Right renal pelvis (tissue), 4 donors: ENCODE measurements around the gene PDXK. TPM values are rescaled to one million over a fixed set of nuclear protein-coding genes. Genes with fewer than 3 reads are reported as not detected.
A peak's percentile ranks its signal among the peaks of the same experiment; 100 is the strongest.
"Not testable (repeated sequence)": the region's sequence is repeated elsewhere in the genome, so short reads cannot be mapped to it uniquely, and the experiment has no call there.

Experiments used
- DNase-seq, 4 donors: peaks; one replicate each; pipeline ENCODE4 v3.0.0-alpha.2; 2013; ENCODE audit warnings: low read depth in 4 of 4, low spot score in 3 of 4, missing footprints in 1 of 4
- polyA plus RNA-seq, 4 donors: library from polyadenylated mRNA; unstranded; fragments of 120-200 nt; gene quantifications; one replicate each; pipeline ENCODE4 v1.2.1, GENCODE V29; 2013; ENCODE audit not compliant: insufficient read length in 4 of 4

PDXK gene
- polyA plus RNA-seq, 4 donors, result 69.5 to 77.9 (median 74.5) TPM

DNA sequence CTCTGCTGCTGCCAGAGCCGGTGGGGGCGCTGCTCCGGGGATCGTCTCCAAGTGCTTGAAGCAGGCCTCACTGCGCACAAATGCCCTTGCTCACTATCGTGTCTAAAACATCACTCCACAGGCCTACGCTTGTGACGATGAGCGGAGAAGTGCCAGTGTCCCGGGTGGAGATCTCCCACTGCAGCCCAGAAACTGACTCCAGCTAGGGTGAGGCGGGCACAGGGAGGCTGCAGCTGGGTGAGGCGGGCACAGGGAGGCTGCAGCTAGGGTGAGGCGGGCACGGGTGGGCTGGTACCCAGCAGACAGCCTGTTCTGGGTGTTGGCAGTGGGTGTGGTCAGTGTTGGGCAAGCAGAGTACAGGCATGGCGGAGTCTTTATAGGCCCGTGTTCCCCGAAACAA is 22.7 kb upstream of the PDXK start:
- DNase-seq, result no peak

DNA sequence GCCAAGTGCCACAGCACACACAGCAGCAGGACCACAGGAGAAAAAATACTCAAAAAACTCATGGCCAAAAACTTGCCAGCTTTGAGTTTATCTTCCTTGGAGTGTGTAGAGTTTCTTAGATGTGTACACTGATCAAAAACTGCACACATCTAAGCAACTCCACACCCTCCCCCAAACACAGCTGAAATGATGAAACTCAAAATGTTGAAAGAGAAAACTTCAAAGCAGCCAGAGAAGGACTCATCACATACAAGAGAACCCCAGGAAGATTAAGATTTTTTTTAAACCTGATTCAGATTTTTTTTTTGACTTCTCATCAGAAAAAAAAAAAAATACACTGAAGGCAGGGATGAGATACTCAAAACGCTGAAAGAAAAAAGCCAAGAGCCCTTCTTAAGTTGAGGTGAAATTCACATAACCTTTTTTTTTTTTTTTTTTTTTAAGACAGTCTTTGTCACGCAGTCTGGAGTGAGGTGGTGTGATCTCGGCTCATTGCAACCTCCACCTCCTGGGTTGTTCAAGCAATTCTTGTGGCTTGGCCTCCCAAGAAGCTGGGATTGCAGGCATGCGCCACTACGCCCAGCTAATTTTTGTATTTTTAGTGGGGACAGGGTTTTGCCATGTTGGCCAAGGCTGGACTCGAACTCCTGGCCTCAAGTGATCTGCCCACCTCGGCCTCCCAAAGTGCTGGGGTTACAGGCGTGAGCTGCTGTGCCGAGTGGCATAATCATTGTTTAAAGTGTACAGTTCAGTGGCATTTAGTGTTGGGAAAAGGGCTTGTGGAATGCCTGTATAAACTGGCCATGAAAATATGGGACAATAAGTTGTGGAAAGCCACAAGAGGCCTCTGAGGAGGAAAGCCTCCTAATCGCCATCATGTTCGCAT is 20.9 kb upstream of the PDXK start:
- DNase-seq, result no peak

DNA sequence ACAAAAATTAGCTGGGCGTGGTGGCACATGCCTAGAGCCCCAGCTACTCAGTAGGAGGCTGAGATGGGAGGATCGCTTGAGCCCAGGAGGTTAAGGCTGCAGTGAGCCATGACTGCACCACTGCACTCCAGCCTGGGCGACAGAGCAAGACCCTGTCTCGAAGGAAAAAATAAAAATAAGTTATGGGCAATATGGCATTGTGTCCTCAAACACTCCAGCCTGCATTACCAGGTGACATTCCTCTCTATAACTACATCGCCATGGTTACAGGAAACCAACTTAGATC is 19.5 kb upstream of the PDXK start:
- DNase-seq, result not testable (repeated sequence)

DNA sequence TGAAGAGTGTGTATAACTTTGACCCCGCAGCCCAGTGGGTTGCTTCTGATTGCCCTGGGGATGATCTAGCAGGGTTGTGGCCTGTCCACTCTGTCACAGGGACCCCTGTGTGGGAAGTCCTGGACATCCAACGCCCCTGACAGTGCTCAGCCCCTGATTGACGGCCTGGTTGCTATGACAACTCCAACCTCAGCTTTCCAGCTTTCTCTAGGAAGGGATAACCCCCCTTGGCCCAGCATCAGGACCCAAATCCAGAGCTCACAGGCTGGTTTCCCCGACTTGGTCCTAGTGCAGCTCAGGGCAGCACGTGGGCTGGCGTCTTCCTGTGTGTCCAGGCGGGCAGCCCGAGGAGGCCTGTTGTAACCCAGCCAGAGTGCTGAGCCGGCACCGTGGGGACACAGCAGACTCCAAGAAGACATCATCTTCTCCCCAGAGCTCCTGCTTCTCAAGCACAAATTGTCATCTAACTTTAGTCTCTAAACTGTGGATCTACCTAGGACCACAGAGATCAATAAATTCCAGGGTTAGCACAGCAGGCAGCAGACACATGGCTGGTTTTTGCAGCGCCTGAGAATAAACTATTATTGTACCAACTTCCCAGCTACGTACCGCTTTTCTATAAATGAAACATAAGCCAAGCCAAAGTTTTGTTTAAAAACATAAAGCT is 18.9 kb upstream of the PDXK start:
- no peak for DNase-seq

DNA sequence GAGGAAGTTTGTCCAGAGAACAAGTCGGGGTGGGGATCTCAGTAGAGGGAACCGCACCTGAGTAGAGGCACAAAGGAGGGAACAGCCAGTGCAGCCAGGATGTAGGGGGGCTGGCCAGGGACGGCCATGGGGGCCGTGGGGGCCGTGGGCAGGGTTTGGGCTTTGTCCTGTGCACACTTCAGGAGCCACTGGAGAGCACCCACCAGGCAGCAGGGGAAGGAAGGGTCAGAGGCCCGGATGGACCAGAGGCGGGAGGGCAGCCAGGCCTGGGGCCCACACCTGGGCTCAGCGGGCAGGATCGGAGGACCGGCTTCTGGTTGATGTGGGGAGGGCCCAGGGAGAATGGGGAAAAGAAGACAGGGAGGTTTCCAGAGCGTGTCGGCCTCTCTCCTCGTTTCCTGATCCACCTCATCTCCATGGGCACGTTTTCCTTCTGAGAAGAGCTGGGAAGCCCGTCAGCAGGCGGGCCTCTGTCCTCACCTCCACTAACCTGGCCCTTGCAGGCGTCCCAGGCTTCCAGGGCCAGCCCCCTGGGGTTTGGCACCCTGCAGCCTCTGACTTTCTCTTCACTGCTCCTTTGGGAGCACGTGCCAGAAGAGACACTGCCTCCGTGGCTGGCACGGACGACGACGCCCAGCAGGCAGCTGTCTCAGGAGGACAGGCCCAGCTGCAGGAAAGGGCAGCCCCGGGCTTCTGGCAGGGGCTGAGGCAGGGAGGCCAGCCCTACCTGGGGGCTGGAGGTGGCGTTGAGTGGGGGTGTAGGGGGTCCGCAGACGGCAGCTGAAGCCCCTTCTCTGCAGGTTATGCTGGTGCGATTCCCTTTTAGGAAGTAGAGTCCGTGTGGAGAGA is 16.8 kb upstream of the PDXK start:
- DNase-seq, result no peak

DNA sequence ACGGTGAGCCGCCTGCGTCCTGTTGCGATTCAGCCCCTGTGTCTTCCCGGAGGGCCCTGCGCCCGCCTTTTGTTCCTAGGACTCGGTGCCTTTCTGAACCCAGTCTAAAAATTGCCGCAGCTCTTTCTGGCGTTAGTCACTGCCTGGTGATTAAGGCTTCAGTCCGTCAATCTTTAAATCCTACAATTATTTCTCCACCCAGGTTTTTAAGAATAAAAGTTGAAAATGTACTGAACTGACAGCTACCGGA is 16.2 kb upstream of the PDXK start:
- no peak for DNase-seq

DNA sequence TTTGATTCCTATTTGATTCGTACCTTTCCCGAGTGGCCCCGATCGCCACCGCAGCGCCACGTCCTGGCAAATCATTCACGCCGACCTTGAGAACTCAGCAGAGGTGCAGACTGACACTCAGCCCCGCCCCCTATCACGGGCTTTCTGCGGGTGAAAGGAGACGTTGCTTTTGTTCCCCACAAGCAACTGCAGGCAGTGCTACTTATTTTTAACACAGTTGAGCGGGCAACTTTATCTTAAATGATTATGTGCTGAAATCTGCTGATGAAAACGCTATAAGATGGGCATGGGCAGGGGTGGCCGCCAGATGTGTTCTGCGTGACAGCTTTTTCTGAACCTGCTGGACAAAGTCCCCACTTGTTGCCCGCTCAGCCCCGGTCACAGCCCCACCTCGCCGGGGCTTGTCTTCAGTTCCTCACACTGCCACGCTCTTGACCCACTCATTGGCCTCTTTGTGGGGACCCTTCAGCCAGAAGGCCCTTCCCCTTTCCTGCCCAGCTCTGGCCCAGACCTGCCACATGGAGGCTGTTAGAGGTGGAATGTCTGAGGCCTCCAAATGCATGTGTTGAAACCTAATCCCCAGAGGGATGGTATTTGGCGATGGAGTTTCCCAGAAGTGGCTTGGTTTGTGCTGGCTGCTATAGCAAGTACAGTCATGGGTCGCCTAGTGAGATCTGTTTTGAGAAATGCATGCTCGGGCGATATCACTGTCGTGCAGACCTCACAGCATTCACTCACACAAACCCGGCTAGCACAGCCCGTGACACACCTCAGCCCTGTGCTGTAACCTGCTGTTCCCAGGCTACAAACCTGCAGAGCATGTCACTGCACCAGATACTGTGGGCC is 15.7 kb upstream of the PDXK start:
- peak in 1 of 4 donors; percentile 24 for DNase-seq

DNA sequence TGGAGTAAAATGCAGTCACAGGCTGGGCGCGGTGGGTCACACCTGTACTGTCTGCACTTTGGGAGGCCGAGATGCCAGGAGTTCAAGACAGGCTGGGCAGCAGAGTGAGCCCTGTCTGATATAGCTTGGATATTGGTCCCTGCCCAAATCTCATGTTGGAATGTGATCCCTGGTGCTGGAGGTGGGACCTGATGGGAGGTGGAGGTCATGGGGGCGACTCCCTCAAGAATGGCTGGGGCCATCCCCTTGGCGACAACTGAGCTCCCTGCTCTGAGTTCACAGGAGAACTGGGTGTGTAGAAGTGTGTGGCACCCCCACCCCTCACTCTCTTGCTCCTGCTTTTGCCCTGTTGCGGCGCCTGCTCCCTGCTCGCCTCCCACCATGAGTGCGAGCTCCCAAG is 11.5 kb upstream of the PDXK start:
- DNase-seq, result no peak

DNA sequence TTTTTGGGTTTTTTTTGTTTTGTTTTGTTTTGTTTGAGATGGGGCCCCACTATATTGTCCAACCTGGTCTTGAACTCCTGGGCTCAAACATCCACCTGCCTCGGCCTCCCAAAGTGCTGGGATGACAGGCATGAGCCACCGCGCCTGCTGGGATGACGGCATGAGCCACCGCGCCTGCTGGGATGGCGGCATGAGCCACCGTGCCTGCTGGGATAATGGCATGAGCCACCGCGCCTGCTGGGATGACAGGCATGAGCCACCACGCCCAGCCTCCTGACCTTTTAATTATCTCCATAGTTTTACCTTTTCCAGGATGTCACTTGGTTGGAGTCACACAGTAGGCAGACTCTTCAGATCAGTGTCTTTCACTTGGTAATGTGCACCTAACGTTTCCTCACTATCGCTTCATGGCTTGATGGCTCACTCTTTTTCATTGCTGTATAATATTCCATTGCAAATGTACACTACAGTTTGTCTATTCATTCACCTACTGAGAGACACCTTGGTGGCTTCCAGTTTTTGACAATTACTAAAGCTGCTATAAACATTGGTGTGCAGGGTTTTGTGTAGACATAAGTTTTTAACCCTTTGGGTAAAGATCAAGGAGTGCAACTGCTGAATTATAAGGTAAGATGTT is 10.1 kb upstream of the PDXK start:
- DNase-seq, result no peak

DNA sequence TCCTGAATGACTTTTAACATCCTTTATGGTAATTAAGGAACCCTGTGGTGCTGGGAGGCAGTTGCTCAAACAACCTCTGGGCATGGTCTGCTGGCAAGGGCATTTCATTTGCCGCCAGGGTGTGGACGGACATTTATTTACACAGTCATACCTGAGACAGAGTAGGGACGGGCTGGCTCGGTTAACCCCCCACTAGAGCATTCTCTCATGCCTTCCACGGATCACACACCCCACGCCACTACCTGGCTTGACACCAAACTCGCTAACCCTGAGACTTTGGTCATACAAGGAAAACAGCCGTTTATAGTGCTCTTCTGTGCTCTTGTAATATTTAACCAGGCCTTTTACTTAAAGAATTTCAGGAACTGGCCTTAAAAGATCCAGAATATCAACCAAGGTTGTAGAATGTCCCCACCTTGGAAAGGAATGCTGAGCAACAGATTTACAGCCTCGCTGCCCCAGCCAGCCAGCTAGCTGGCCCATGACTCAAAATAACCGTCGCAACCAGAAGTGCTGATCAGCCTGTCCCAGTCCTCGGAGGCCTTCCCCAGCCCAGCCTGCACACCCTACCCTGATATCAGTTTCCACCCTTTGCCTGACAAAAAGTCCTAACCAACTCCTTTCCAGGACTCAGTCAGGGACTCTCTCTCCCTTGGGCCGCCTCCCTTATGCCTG is 6.5 kb upstream of the PDXK start:
- peak in 1 of 4 donors; percentile 65 for DNase-seq

DNA sequence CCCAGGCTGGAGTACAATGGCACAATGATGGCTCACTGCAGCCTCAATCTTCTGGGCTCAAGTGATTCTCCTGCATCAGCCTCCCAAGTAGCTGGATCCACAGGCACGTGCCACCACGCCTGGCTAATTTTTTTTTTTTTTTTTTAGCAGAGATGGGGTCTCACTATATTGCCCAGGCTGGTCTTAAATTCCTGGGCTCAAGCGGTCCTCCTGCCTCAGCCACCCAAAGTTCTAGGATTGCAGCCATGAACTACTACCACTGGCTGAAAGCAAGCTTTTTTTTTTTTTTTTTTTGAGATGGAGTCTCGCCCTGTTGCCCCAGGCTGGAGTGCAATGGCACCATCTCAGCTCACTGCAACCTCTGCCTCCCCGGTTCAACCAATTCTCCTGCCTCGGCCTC is 5.8 kb upstream of the PDXK start:
- not testable (repeated sequence) for DNase-seq

DNA sequence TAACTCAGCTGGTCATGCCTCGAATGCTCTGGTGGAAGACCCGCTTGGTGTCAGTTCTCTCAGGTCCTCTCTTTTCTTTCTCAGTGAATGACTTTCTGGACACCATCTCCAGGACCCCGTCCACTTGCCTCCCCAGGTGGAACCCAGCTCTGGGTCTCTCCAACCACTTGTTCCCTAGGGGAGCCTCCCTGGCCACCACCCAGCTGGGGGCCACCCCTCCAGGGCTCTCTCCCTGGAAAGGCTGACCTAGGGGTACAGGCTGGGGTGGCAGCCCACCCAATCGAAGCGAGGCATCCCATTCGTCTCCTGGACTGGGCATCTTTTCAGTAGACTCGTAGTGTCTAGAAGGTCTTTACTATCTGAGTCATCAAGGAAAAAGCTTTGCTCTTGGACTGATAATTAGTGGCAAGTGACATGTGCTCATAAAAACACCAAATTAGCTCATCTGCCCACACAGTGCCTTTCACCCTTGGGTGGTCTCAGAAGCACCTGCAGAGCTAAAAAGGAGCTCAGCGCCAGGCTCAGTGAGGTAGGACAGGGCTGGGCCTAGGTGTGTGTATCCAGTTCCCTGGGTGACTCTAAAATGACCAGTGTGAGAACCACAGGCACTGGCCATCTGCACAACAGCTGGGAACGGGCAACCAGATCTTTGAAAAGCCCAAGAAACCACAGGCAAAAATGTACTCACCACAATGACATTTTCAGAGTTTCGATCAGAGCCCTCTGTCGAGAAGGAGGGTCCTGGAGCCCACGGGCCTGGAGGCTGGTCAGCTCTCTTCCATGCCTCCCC is 2.4 kb upstream of the PDXK start:
- DNase-seq, result no peak

DNA sequence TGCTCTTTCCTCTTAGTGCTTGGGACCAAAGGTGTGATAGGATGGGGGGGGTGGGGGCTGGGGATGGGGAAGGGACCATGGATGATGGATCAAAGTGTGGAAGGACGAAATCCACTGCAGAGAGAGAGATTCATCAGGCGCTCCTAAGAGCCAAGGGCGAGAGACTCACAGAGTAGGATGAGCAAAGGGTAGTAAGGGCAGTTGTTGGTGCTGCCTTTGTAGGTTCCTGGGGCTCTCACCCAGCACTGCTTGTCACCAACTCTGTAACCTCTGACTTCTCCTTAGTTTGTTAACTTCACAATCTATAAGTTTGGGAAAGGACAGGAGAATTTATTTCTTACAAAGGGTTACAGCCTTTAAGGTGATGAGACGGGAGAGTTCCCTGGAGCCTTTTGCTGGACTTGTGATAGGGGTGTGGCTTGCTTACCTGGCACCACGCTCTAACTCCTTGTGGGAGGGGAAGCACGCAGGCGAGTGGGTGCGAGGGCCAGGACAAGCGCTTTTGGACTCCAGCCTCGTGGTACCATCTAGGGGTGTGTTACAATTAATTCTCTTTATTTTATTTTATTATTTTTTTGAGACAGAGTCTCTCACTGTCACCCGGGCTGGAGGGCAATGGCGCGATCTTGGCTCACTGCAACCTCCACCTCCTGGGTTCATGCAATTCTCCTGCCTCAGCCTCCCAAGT is 1.6 kb upstream of the PDXK start:
- DNase-seq, result no peak

DNA sequence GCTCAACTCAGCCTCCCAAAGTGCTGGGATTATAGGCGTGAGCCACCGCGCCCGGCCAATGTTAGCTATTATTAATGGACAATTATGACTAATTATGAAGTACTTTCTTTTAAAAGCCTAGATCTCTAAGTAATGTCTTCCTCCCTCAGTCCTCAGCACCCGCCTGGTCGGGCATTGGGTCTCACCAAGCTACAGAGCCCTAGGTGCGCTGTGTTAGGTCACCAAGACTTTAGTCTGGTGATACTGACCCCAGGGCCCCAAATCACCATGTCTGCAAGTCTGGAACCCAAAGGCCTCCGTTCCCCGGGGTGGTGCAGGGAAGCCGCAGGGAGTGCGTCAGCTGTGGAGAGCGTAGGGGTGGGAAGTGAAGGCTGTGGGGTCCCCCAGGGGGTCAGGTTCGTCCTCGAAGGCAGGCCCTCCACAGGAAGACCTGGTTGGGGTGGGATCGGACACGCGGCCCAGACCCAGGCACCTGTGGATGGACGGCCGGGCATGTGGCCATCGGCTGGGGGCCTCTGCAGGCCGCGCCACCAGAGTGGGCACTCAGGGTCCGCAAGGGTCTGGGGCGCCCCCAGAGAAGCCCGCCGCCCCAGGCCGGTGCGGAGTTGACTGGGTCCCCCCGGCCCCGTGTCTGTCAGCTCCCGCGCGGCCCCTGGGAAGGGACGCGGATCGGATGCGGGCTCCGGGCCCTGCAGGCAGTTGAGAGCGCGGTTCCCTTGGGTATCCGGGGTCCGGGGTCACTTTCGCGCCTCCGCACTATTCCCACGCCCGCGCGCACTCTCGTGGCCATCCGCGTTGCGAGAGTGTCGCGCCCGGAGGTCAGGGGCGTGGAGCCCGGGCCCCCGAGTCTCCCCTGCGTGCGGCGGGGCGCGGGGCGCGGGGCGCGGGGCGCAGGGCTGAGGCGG is 710 bp upstream of the PDXK start:
- no peak for DNase-seq

DNA sequence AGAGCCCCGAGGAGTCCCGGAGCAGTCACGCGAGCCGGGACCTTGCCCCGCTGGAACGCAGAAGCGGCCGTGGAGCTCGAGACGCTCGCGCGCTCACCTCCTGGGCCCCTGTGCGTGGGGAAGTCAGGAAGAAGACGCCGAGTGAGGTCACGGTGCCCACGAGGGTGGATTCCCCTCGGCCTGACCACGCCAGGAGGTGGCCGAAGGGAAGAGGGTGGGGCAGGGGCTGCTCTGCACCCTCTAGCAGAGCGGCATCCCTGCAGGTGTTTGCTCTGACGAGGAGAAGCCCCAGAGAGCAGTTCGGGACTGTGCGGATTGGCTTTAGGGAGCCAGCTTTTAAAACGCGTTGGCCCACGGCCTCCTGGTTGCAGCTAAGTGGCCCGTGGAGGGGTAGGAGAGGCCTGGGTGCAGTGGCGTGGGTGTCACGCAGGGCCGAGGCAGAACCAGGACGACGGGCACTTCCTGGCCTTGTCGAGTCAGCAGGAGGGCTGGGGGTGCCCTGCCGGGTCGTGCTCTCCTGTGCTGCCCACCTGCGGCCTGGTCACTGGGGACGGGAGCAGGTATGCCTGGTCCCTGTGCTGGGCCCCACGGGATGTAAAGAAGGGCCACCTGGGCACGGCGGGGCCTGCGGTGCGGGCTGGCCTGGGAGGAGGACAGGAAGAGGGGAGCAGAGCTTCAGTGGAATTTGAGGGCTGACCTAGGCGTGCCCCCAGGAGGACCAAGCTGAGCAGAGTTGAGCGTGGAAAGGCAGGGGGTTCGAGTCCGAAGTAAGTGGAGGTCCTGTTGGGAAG is 1.0 kb downstream of the PDXK start:
- DNase-seq, result no peak

DNA sequence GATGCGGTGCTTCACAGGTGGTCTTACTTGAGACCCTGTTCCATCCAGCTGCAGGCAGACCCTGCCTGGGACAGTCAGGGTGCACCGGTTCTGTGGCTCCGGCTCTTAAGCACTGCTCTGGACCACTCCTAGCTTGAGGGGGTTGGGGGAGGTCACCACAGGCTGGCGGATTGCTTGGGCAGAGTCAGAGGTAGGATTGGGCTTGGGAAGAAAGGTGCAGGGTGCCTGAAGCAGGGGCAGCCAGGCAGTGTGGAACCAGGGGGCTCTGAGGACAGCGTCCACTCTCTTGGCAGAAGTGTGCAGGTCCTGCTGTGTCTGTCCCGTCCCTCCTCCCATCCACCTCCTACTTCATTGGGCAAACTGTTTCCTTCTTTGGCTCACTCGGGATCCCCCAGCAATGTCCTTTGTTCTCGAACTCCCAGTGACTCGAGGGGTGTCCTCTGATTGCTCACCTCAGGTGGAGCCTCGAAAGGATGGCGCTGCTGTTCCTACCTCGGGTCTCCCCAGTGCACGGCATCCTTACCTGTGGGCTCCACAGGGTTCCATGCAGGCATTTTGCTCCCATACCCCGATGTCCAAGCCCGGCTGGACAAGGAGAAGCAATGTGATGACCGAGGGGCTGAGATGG is 1.7 kb downstream of the PDXK start:
- DNase-seq, result no peak
